ENCODE measurements around the gene SPESP1. TPM values are rescaled to one million over a fixed set of nuclear protein-coding genes. Genes with fewer than 3 reads are reported as not detected.

Gene SPESP1
- total RNA-seq = 0.64 and 1.0 TPM in 2 replicates

- intact Hi-C loops (cut with micrococcal nuclease) = no loop called here
Observed at GRCh38 chr15:68930268-68931022, at the start of gene SPESP1. TSS of gene SPESP1 (plus strand) at chr15:68930525. CDS start at chr15:68930654, 129 bp downstream.

DNA sequence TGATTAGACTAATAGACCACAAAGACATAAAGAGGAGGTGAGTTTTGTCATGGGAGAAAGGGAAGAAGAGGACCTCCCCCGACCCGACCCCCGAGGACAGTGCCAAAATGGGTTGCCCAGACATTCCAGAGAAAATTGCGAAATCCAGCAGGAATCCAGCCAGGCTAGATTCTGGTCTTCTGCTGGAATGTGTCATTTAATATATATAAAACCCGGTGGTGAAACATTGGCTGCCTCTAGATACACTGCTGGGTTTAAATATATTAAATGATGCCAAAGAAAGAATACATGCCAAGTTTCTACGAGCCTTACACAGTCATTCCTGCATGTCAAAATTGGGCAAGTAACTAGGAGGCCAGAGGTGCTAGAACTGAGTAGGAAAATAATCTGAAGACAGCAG, 45.3 kb upstream of the SPESP1 start:
- intact Hi-C loops (cut with micrococcal nuclease) = no loop called here

DNA sequence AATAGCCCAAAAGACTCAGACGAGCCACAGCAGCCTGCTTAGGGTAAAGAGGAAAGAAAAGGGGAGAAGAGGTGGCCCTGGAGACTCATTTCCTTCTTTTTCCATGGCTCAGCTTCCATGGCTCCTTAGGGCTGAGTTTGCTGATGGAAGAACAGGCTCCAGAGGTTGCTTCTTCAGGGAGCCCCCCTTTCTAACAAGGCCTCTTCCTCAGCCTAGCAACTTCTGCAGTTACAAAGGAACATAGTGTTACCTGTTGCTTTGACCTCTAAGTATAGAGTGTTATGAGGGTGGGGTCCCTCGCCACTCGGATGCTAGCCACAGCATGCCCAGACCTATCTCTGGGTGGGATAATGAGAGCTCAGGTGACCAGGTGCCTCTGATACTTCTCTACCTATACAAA, 43.2 kb upstream of the SPESP1 start:
- intact Hi-C loops (cut with micrococcal nuclease) = no loop called here

DNA sequence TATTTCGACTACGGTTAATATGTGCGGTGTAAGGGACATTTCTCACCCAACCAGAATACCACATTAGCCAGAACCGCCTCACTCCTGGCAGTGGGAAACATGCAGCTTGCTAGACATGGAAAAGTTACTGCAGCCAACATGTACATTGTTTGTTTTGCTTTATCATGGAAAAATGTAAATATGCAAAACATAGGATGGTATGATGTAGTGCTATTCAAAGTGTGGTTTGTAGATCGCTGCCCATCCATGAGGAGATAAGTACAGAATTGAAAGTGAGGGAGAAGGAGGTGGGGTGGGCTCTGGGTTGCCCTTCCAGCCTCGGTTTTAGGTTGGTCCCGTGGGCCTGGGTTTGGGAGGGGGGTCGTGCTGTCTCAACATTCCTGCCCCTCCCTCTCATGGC, 42.5 kb upstream of the SPESP1 start:
- intact Hi-C loops (cut with micrococcal nuclease) = no loop called here

DNA sequence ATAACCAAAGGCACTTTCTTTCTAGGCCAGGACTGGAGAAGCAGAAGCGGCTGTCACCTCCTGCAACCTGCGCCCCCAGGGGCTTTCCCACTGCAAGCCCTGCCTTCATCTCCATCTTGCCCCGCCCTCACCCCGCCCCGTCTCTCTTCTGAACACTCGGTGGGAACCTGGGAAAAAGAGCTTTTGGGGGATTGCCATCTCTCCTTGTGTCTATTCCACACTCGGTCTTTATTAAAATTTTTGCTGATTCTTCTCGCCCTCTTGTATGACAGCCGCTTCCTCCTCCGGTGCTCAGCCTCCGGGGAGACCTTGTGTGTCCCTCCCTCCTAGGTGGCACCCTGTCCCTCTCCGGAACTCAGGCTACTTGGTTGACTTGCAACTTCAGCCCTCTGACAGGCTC, 41.9 kb upstream of the SPESP1 start:
- intact Hi-C loops (cut with micrococcal nuclease) = no loop called here

- intact Hi-C loops (cut with micrococcal nuclease) = no loop called here
Observed at GRCh38 chr15:68894208-68894607, 36.1 kb upstream of the SPESP1 start.

- intact Hi-C loops (cut with micrococcal nuclease) = no loop called here
Observed at GRCh38 chr15:68896178-68896577, 34.1 kb upstream of the SPESP1 start.

DNA sequence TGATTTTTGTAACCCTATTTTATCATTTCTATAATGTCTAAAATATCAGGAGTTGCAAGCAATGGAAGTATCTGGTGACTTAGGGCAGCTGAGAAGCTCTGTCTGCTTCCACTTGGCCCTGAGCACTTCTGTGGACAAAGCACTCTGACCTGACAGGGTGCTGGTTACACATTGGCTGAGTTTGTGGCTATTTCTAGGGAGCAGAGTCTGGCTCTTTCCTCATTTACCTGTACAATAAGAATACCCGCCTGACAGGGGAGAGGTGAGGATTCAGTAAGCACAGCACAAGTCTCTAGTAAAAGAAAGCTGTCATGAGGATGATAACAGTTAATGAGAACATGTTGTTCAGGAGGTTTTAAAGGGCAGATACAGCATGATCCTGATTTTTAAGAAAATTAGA, 33.3 kb upstream of the SPESP1 start:
- intact Hi-C loops (cut with micrococcal nuclease) = no loop called here

GRCh38 chr15:68900027-68900426, 30.3 kb upstream of the SPESP1 start:
- intact Hi-C loops (cut with micrococcal nuclease) = no loop called here

GRCh38 chr15:68907396-68907923, 22.9 kb upstream of the SPESP1 start:
- intact Hi-C loops (cut with micrococcal nuclease) = no loop called here

GRCh38 chr15:68909601-68910100, 20.7 kb upstream of the SPESP1 start:
- intact Hi-C loops (cut with micrococcal nuclease) = no loop called here

- intact Hi-C loops (cut with micrococcal nuclease) = no loop called here
Observed at GRCh38 chr15:68910341-68910740, 20.0 kb upstream of the SPESP1 start.

GRCh38 chr15:68910816-68911215, 19.5 kb upstream of the SPESP1 start:
- intact Hi-C loops (cut with micrococcal nuclease) = no loop called here

- intact Hi-C loops (cut with micrococcal nuclease) = no loop called here
Observed at GRCh38 chr15:68921926-68922325, 8.4 kb upstream of the SPESP1 start.

DNA sequence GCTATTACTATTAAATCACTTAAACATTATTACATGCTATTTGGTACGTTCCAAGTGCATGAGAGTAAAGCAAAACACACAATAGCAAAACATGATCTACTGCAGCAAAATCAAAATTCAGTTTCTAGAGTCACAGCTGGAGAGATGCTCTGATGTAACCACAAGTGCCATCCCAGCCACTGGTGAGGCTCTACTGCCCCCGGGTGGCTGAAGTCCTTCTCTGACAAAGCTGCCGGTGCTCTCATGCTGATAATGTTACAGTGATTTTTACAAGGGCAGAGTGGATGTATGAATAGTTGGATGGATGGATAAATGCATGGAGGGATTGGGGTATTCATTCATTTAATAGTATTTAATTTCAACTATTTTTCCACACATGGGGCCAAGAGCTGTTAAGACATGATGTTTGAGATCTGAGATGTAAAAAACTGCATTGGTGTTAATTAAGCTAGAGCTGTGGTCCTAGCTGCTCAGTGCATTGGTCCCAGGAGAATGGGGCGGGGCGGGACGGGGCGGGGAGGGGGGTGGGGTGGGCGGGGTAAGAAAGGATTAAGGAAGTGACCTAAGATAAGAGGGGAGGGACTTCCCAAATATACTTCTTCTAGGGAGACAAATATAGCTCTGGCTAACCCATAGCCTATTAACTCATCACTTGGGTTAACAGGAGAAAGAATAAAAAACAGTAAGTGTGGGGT, 5.3 kb upstream of the SPESP1 start:
- intact Hi-C loops (cut with micrococcal nuclease) = no loop called here

- intact Hi-C loops (cut with micrococcal nuclease) = no loop called here
Observed at GRCh38 chr15:68933001-68933400, 2.7 kb downstream of the SPESP1 start.

DNA sequence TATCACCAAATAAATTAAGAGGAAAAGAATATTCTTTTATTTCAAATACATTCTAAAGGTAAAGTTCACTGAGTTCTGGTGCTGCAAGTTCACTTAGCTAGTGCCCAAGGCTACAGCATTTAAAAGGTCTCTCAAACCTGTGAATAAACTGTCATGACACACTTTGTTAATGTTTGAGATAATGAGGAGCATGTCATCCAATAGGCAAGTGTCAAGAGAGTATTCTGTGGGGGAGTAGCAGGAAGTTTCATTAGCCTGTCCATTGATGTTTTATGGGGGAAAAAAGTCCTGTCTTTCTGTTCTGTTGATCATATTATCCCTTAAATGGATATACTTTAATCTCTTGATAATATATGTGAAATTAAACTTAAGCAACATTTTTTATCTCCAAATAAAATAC, 4.0 kb downstream of the SPESP1 start:
- intact Hi-C loops (cut with micrococcal nuclease) = no loop called here

DNA sequence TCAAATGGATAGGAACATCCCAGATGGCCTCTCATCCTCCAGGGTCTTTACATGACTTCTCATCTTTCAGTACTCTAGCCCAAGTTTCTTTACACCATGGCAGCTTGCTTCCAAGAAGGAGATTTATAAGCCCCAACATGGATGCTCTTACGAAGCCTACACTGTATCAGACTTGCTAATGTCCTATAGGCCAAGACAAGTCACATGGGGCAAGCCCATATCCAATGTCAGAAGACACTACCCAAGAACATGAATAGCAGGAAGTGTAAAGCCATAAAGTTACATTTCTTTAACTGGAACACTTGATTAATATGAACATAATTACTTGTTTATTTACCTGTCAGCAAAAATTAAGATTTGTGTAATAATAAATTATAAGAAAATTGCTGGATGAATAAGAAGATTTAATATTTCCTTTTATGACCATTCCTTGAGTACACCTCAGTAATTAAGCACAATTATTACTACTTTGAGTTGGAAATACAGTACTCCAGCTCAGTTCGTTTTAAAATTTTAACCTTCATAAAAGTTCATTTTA, 5.1 kb downstream of the SPESP1 start:
- intact Hi-C loops (cut with micrococcal nuclease) = no loop called here

- intact Hi-C loops (cut with micrococcal nuclease) = no loop called here
Observed at GRCh38 chr15:68939501-68939900, 9.2 kb downstream of the SPESP1 start.

- intact Hi-C loops (cut with micrococcal nuclease) = no loop called here
Observed at GRCh38 chr15:68951813-68952212, 21.5 kb downstream of the SPESP1 start.

- intact Hi-C loops (cut with micrococcal nuclease) = no loop called here
Observed at GRCh38 chr15:68957696-68958095, 27.4 kb downstream of the SPESP1 start.

DNA sequence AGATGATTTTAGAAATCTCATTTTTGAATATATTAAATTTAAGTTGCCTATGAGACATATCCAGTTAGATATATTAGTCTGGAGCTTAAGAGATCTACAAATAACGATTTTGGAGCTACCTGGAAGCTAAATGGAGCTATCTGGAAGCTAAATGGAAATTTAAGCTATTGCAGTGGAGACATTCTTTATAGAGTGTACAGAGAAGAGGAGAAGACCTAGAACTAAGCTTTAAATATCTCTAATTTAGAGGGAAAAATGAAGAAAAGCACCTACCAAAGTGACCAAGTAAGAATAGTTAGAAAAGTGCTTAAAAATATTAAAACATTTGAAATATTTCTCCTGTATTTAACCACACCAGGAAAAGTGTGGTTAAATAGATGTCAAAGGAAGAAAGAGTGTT, 28.3 kb downstream of the SPESP1 start:
- intact Hi-C loops (cut with micrococcal nuclease) = no loop called here
